CD4-positive, alpha-beta T cell treated with Interleukin-21 for 1 hour (primary cell): ENCODE data around the gene ROR2.

Experiments used
- DNase-seq: peaks from one replicate; pipeline ENCODE4 v3.0.0-alpha.2; 2020

ROR2 gene

GRCh38 chr9:91864380-91864779 lies 85.6 kb downstream of the ROR2 start:
- DNase-seq: no peak

- no peak for DNase-seq
Observed at GRCh38 chr9:91863469-91863868, 86.6 kb downstream of the ROR2 start.

- DNase-seq: no peak
Observed at GRCh38 chr9:91858213-91859030, 91.6 kb downstream of the ROR2 start.

GRCh38 chr9:91857291-91858212 lies 92.5 kb downstream of the ROR2 start:
- no peak for DNase-seq

GRCh38 chr9:91856419-91856818 lies 93.6 kb downstream of the ROR2 start:
- DNase-seq: no peak

GRCh38 chr9:91855196-91855595 lies 94.8 kb downstream of the ROR2 start:
- DNase-seq: no peak

GRCh38 chr9:91852801-91853347 lies 97.2 kb downstream of the ROR2 start:
- DNase-seq: no peak

GRCh38 chr9:91849694-91850093 lies 100.3 kb downstream of the ROR2 start:
- no peak for DNase-seq

- no peak for DNase-seq
Observed at GRCh38 chr9:91848146-91848545, 101.9 kb downstream of the ROR2 start.

GRCh38 chr9:91847581-91848091 lies 102.4 kb downstream of the ROR2 start:
- DNase-seq: no peak

GRCh38 chr9:91845879-91846278 lies 104.1 kb downstream of the ROR2 start:
- no peak for DNase-seq

GRCh38 chr9:91844701-91845291 lies 105.2 kb downstream of the ROR2 start:
- no peak for DNase-seq

GRCh38 chr9:91844190-91844589 lies 105.8 kb downstream of the ROR2 start:
- DNase-seq: no peak

- DNase-seq: no peak
Observed at GRCh38 chr9:91843623-91844148, 106.3 kb downstream of the ROR2 start.

- DNase-seq: no peak
Observed at GRCh38 chr9:91843093-91843492, 106.9 kb downstream of the ROR2 start.

- no peak for DNase-seq
Observed at GRCh38 chr9:91842358-91843049, 107.5 kb downstream of the ROR2 start.

- DNase-seq: no peak
Observed at GRCh38 chr9:91841591-91841990, 108.4 kb downstream of the ROR2 start.

- no peak for DNase-seq
Observed at GRCh38 chr9:91840882-91841281, 109.1 kb downstream of the ROR2 start.

- no peak for DNase-seq
Observed at GRCh38 chr9:91840469-91840868, 109.6 kb downstream of the ROR2 start.

- no peak for DNase-seq
Observed at GRCh38 chr9:91839926-91840465, 110.0 kb downstream of the ROR2 start.

- no peak for DNase-seq
Observed at GRCh38 chr9:91837981-91838731, 111.9 kb downstream of the ROR2 start.
